DND-41 (cell line): ENCODE results near the gene ZFP91.

Experiments
- EZH2 ChIP-seq: IDR thresholded peaks from 3 replicates; pipeline ENCODE4 v1.6.1; 2012; ENCODE audit warnings: borderline replicate concordance, low read depth, mild to moderate bottlenecking, moderate library complexity, low read length, inconsistent platforms; ENCODE audit not compliant: severe bottlenecking
- TF ChIP-seq, protein P1 (sequence below): IDR thresholded peaks from 2 replicates; pipeline ENCODE4 v1.5.1; 2012; ENCODE audit warnings: borderline replicate concordance, low read length, moderate library complexity, mild to moderate bottlenecking; ENCODE audit not compliant: poor library complexity, severe bottlenecking; ENCODE audit errors: extremely low read depth

GRCh38 chr11:58628446-58628845 is 49.6 kb downstream of the ZFP91 start:
- TF ChIP-seq, protein P1, sequence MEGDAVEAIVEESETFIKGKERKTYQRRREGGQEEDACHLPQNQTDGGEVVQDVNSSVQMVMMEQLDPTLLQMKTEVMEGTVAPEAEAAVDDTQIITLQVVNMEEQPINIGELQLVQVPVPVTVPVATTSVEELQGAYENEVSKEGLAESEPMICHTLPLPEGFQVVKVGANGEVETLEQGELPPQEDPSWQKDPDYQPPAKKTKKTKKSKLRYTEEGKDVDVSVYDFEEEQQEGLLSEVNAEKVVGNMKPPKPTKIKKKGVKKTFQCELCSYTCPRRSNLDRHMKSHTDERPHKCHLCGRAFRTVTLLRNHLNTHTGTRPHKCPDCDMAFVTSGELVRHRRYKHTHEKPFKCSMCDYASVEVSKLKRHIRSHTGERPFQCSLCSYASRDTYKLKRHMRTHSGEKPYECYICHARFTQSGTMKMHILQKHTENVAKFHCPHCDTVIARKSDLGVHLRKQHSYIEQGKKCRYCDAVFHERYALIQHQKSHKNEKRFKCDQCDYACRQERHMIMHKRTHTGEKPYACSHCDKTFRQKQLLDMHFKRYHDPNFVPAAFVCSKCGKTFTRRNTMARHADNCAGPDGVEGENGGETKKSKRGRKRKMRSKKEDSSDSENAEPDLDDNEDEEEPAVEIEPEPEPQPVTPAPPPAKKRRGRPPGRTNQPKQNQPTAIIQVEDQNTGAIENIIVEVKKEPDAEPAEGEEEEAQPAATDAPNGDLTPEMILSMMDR: no peak
- TF ChIP-seq EZH2: no peak
